GM19351 (cell line): ENCODE results near the gene IFI27L1.
"Not testable (repeated sequence)": the region's sequence is repeated elsewhere in the genome, so short reads cannot be mapped to it uniquely, and the experiment has no call there.

Experiments
- ATAC-seq: cut with Tn5 transposase; IDR thresholded peaks from one replicate; pipeline ENCODE4 v1.9.1; 2021; ENCODE audit warnings: mild to moderate bottlenecking, moderate library complexity; ENCODE audit not compliant: unreplicated experiment

Gene IFI27L1

GRCh38 chr14:94047581-94047980, 33.5 kb upstream of the IFI27L1 start:
- ATAC-seq = no peak

- ATAC-seq = no peak
Observed at GRCh38 chr14:94048691-94049624, 32.2 kb upstream of the IFI27L1 start.

- no peak for ATAC-seq
Observed at GRCh38 chr14:94049625-94050023, 31.5 kb upstream of the IFI27L1 start.

- no peak for ATAC-seq
Observed at GRCh38 chr14:94050231-94050880, 30.8 kb upstream of the IFI27L1 start.

GRCh38 chr14:94051115-94051514, 30.0 kb upstream of the IFI27L1 start:
- no peak for ATAC-seq

GRCh38 chr14:94051779-94052178, 29.3 kb upstream of the IFI27L1 start:
- ATAC-seq = no peak

- no peak for ATAC-seq
Observed at GRCh38 chr14:94052199-94052598, 28.9 kb upstream of the IFI27L1 start.

- no peak for ATAC-seq
Observed at GRCh38 chr14:94052662-94053061, 28.4 kb upstream of the IFI27L1 start.

- no peak for ATAC-seq
Observed at GRCh38 chr14:94054401-94054800, 26.7 kb upstream of the IFI27L1 start.

- no peak for ATAC-seq
Observed at GRCh38 chr14:94054936-94055335, 26.2 kb upstream of the IFI27L1 start.

- ATAC-seq = peak; percentile 83
Observed at GRCh38 chr14:94056579-94057308, 24.4 kb upstream of the IFI27L1 start.

GRCh38 chr14:94058128-94058673, 22.9 kb upstream of the IFI27L1 start:
- no peak for ATAC-seq

- no peak for ATAC-seq
Observed at GRCh38 chr14:94058674-94059138, 22.4 kb upstream of the IFI27L1 start.

GRCh38 chr14:94059998-94060397, 21.1 kb upstream of the IFI27L1 start:
- no peak for ATAC-seq

GRCh38 chr14:94062344-94062940, 18.7 kb upstream of the IFI27L1 start:
- ATAC-seq = no peak

- no peak for ATAC-seq
Observed at GRCh38 chr14:94066089-94066676, 14.9 kb upstream of the IFI27L1 start.

GRCh38 chr14:94072076-94072475, 9.0 kb upstream of the IFI27L1 start:
- not testable (repeated sequence) for ATAC-seq

GRCh38 chr14:94074534-94074933, 6.6 kb upstream of the IFI27L1 start:
- no peak for ATAC-seq

- ATAC-seq = no peak
Observed at GRCh38 chr14:94075008-94075407, 6.1 kb upstream of the IFI27L1 start.

GRCh38 chr14:94077111-94077821, 3.8 kb upstream of the IFI27L1 start:
- no peak for ATAC-seq
